ENCODE results near the gene NKAIN4. TPM values are rescaled to one million over a fixed set of nuclear protein-coding genes. Genes with fewer than 3 reads are reported as not detected.

NKAIN4 gene
- total and polyA plus RNA-seq, 2 experiments from 2014 or later = 13.5 to 21.0 TPM

GRCh38 chr20:63261795-63262528 lies 7.7 kb upstream of the NKAIN4 start:
- peaks cover 44% of the 10 kb centered on the region for H3K4me1 ChIP-seq (ENCODE audit: insufficient read depth)
- H3K4me3 ChIP-seq = no peak overlapping the region
- TF ChIP-seq EZH2 (IDR thresholded peaks at IDR 0.05; ENCODE audit: borderline replicate concordance) (no peak), EZH2phosphoT487 (IDR thresholded peaks at IDR 0.05; ENCODE audit: low read depth, severe bottlenecking, unreplicated experiment) (no peak)
- TF ChIP-seq, protein P1, sequence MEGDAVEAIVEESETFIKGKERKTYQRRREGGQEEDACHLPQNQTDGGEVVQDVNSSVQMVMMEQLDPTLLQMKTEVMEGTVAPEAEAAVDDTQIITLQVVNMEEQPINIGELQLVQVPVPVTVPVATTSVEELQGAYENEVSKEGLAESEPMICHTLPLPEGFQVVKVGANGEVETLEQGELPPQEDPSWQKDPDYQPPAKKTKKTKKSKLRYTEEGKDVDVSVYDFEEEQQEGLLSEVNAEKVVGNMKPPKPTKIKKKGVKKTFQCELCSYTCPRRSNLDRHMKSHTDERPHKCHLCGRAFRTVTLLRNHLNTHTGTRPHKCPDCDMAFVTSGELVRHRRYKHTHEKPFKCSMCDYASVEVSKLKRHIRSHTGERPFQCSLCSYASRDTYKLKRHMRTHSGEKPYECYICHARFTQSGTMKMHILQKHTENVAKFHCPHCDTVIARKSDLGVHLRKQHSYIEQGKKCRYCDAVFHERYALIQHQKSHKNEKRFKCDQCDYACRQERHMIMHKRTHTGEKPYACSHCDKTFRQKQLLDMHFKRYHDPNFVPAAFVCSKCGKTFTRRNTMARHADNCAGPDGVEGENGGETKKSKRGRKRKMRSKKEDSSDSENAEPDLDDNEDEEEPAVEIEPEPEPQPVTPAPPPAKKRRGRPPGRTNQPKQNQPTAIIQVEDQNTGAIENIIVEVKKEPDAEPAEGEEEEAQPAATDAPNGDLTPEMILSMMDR (IDR thresholded peaks at IDR 0.05; ENCODE audit: poor library complexity) = no peak
- no peaks in the 10 kb centered on the region for H3K9me3 ChIP-seq (ENCODE audit: low read depth)
- no peaks in the 10 kb centered on the region for H3K36me3 ChIP-seq (replicated peaks; ENCODE audit: insufficient read depth, low read depth)
- peak overlapping the region; percentile 64 for H3K4me2 ChIP-seq
- H3K9me2 ChIP-seq (replicated peaks; ENCODE audit: insufficient read depth) = no peaks in the 10 kb centered on the region
- no peak overlapping the region for H2AFZ ChIP-seq
- H3K27me3 ChIP-seq = no peaks in the 10 kb centered on the region
- no peaks in the 10 kb centered on the region for H4K20me1 ChIP-seq (ENCODE audit: insufficient read depth, poor library complexity, severe bottlenecking)
- WGBS (ENCODE audit: low lambda C conversion rate, missing lambda C conversion rate) = 61% methylated on average over 15 of the region's 30 CpGs
- no peaks in the 10 kb centered on the region for H3K79me2 ChIP-seq
- DNase-seq (ENCODE audit: low spot score) = no peak
- peak overlapping the region; percentile 92 for H3K27ac ChIP-seq

DNA sequence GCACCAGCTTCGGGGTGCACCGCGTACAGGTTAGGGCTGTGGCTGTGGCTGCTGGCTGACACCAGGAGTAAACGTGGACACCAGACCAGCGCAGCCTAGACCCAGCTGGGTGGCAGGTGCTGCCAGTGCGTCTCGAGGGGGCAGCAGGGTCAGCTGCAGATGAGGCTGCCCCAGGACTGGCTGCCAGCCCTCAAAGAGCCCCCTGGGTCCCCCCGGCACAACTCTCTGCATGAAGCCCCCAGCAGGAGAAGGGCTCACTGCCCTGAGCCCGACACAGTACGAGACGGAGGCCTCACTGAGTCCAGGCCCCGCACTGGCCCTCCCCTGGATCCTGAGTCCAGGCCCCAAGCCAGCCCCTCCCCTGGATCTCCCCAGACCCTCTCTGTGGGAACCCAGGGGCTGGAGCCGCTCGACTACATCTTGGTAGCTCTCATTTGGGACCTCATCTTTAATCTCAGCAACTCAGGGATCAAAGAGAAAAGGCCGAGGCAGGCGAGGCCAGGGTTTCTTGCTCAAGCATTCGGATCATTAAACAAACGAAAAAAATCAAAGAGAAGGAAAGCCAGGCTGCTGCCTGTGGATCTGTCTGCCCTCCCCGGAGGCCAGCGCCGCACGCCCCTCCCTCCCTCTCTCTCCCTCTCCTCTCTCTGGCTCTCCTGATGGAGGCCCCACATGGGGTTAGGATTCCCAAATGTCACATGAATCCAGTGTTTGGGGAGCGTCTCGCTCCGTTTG lies 7.0 kb upstream of the NKAIN4 start:
- Histone ChIP-seq H2AFZ (no peak overlapping the region), H3K4me2 (peak overlapping the region; percentile 64)

DNA sequence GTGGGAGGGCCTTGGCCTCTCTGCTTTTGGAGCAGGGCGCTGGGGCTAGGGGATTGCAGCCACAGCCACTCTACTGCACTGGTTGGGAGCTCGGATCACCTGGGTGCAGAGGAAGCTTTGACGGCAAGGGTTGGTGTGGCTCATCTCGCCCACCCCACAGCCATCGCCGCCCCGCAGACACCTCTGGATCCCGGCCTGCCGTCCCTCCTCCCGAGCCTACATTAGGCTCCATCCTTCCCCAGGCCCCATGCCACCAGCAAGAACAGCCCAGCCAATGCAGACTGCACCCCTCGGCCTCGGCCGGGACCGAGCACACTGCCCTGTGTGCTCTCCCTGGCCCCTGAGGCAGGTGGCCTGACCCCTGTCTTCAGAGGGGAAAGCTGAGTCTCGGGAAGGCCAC lies 6.3 kb upstream of the NKAIN4 start:
- Histone ChIP-seq H3K9me3 (ENCODE audit: low read depth) (no peaks in the 10 kb centered on the region), H3K4me3 (no peak overlapping the region), H3K4me2 (peak overlapping the region; percentile 64), H3K4me1 (ENCODE audit: insufficient read depth) (peaks cover 49% of the 10 kb centered on the region), H3K36me3 (replicated peaks; ENCODE audit: insufficient read depth, low read depth) (no peaks in the 10 kb centered on the region), H3K9me2 (replicated peaks; ENCODE audit: insufficient read depth) (no peaks in the 10 kb centered on the region), H2AFZ (no peak overlapping the region), H4K20me1 (ENCODE audit: insufficient read depth, poor library complexity, severe bottlenecking) (no peaks in the 10 kb centered on the region), H3K27ac (peak overlapping the region; percentile 92), H3K27me3 (peaks cover 4% of the 10 kb centered on the region), H3K79me2 (no peaks in the 10 kb centered on the region)
- TF ChIP-seq EZH2phosphoT487 (IDR thresholded peaks at IDR 0.05; ENCODE audit: low read depth, severe bottlenecking, unreplicated experiment) (no peak), EZH2 (IDR thresholded peaks at IDR 0.05; ENCODE audit: borderline replicate concordance) (no peak)
- TF ChIP-seq, protein P1 (IDR thresholded peaks at IDR 0.05; ENCODE audit: poor library complexity) = no peak
- DNase-seq (ENCODE audit: low spot score) = no peak
- WGBS (ENCODE audit: low lambda C conversion rate, missing lambda C conversion rate) = 89% methylated on average over 14 of the region's 15 CpGs

More for the DNA sequence above, 7.0 kb upstream of the NKAIN4 start:
- no peak for TF ChIP-seq EZH2phosphoT487 (IDR thresholded peaks at IDR 0.05; ENCODE audit: low read depth, severe bottlenecking, unreplicated experiment)
- Histone ChIP-seq H3K79me2 (no peaks in the 10 kb centered on the region), H3K27me3 (no peaks in the 10 kb centered on the region), H3K9me2 (replicated peaks; ENCODE audit: insufficient read depth) (no peaks in the 10 kb centered on the region), H3K4me3 (no peak overlapping the region), H3K4me1 (ENCODE audit: insufficient read depth) (peaks cover 44% of the 10 kb centered on the region), H3K36me3 (replicated peaks; ENCODE audit: insufficient read depth, low read depth) (no peaks in the 10 kb centered on the region), H3K9me3 (ENCODE audit: low read depth) (no peaks in the 10 kb centered on the region), H3K27ac (peak overlapping the region; percentile 92), H4K20me1 (ENCODE audit: insufficient read depth, poor library complexity, severe bottlenecking) (no peaks in the 10 kb centered on the region)
- DNase-seq (ENCODE audit: low spot score) = peak; percentile 68
- 39% methylated on average over 23 of the region's 25 CpGs for WGBS (ENCODE audit: low lambda C conversion rate, missing lambda C conversion rate)
